Measurements from ENCODE around the gene RUFY3. TPM values are rescaled to one million over a fixed set of nuclear protein-coding genes. Genes with fewer than 3 reads are reported as not detected.

RUFY3 gene
- total and polyA plus RNA-seq, 2 experiments from 2014 or later: 18.3 to 29.2 TPM

- no peak for ATAC-seq
- TF ChIP-seq NANOG (IDR thresholded peaks at IDR 0.05; ENCODE audit: borderline replicate concordance) (no peak), CTCF (conservative IDR thresholded peaks at IDR 0.05; ENCODE audit: low read depth in 2 of 2) (no peak), STAT1 (IDR thresholded peaks at IDR 0.05; ENCODE audit: unreplicated experiment) (no peak), EZH2 (IDR thresholded peaks at IDR 0.05; ENCODE audit: low read depth, unreplicated experiment) (no peak)
- no peaks in the 10 kb centered on the region for H3K4me1 Mint-ChIP-seq
- H3K9me3 Mint-ChIP-seq: no peaks in the 10 kb centered on the region
- Histone ChIP-seq H3F3A (replicated peaks; ENCODE audit: low read depth) (no peaks in the 10 kb centered on the region), H3K27ac (ENCODE audit: low read depth) (no peak overlapping the region), H3K27me3 (ENCODE audit: insufficient read depth) (no peaks in the 10 kb centered on the region), H2AFZ (no peak overlapping the region), H3K4me3 (no peak overlapping the region), H3K36me3 (ENCODE audit: insufficient read depth) (no peaks in the 10 kb centered on the region; the same call in 1 of the 2 replicates), H3K4me2 (no peak overlapping the region), H3K9me2 (ENCODE audit: insufficient read depth) (no peaks in the 10 kb centered on the region), H3K4me1 (ENCODE audit: insufficient read depth) (no peaks in the 10 kb centered on the region), H4K20me1 (replicated peaks; ENCODE audit: insufficient read depth) (no peaks in the 10 kb centered on the region), H3K79me2 (replicated peaks; ENCODE audit: insufficient read depth) (no peaks in the 10 kb centered on the region)
- H3K36me3 Mint-ChIP-seq (ENCODE audit: low read depth): peaks cover 9% of the 10 kb centered on the region; the same call in 2 of the 3 replicates
- no peak overlapping the region for H3K27ac Mint-ChIP-seq
- no peak for DNase-seq (ENCODE audit: low spot score)
- peaks cover 2% of the 10 kb centered on the region for H3K27me3 Mint-ChIP-seq (ENCODE audit: insufficient read depth, low read depth, poor library complexity)
- no peak overlapping the region for H3K4me3 Mint-ChIP-seq
Measured at GRCh38 chr4:70765368-70765767, 43.6 kb downstream of the RUFY3 start.

GRCh38 chr4:70768301-70768948 is 46.7 kb downstream of the RUFY3 start:
- no peaks in the 10 kb centered on the region for H3K4me1 Mint-ChIP-seq
- H3K9me2 ChIP-seq (ENCODE audit: insufficient read depth): no peaks in the 10 kb centered on the region
- no peaks in the 10 kb centered on the region for H4K20me1 ChIP-seq (replicated peaks; ENCODE audit: insufficient read depth)
- no peaks in the 10 kb centered on the region for H3K27me3 ChIP-seq (ENCODE audit: insufficient read depth)
- ATAC-seq (no peak), DNase-seq (ENCODE audit: low spot score) (no peak)
- no peaks in the 10 kb centered on the region for H3K4me1 ChIP-seq (ENCODE audit: insufficient read depth)
- no peak overlapping the region for H3K4me3 Mint-ChIP-seq
- no peaks in the 10 kb centered on the region for H3K9me3 Mint-ChIP-seq
- no peaks in the 10 kb centered on the region; the same call in 1 of the 2 replicates for H3K36me3 ChIP-seq (ENCODE audit: insufficient read depth)
- no peaks in the 10 kb centered on the region for H3K79me2 ChIP-seq (replicated peaks; ENCODE audit: insufficient read depth)
- no peak overlapping the region for H3K4me2 ChIP-seq
- H3F3A ChIP-seq (replicated peaks; ENCODE audit: low read depth): no peaks in the 10 kb centered on the region
- no peak overlapping the region for H3K27ac Mint-ChIP-seq
- H2AFZ ChIP-seq: no peak overlapping the region
- no peak overlapping the region for H3K4me3 ChIP-seq
- H3K27me3 Mint-ChIP-seq (ENCODE audit: insufficient read depth, low read depth, poor library complexity): peaks cover 2% of the 10 kb centered on the region
- peaks cover 9% of the 10 kb centered on the region; the same call in 2 of the 3 replicates for H3K36me3 Mint-ChIP-seq (ENCODE audit: low read depth)
- H3K27ac ChIP-seq (ENCODE audit: low read depth): no peak overlapping the region
- TF ChIP-seq ETS1 (IDR thresholded peaks at IDR 0.05) (no peak), REST (IDR thresholded peaks at IDR 0.05; ENCODE audit: unreplicated experiment) (no peak), JUNB (IDR thresholded peaks at IDR 0.05; ENCODE audit: unreplicated experiment) (no peak), EZH2phosphoT487 (IDR thresholded peaks at IDR 0.05; ENCODE audit: unreplicated experiment) (no peak), CTCF (conservative IDR thresholded peaks at IDR 0.05; ENCODE audit: low read depth in 2 of 2) (no peak), ZNF331 (CRISPR knock-in tag; IDR thresholded peaks at IDR 0.05; ENCODE audit: low read depth) (no peak)

Measured in GM23338 (cell line).